K562 (cell line): ENCODE results near the gene NSMCE1. TPM values are rescaled to one million over a fixed set of nuclear protein-coding genes. Genes with fewer than 3 reads are reported as not detected.

ENCODE experiments used
- ATAC-seq: fragments of 200-7000 bp; cut with Tn5 transposase; 3 replicates; pipeline ENCODE4 v1.9.1; 2020; ENCODE audit warnings: moderate library complexity
- BruUV-seq: library from RNA; stranded (reverse); fragments of 400-500 nt; replicated peaks from 2 replicates; lab custom pipeline; 2021; lab: Mats Ljungman, UMichigan
- CTCF ChIA-PET: fragments of 300-600 bp; formaldehyde crosslinking; extraction: SDS; loops from one replicate; lab custom pipeline; 2021; ENCODE audit warnings: low intra/inter-chr PET ratio; lab: Yijun Ruan, JAX
- POLR2A ChIA-PET: fragments of 300-600, 350-650 bp; sonication (Branson Sonifier 250); formaldehyde crosslinking; extraction: SDS; loops from one replicate; lab custom pipeline; 2021; ENCODE audit warnings: antibody characterized with exemption, inconsistent platforms; lab: Yijun Ruan, JAX
- DNase-seq, 4 experiments: peaks; one replicate each; pipeline versions ENCODE4 v3.0.0 to v3.0.0-alpha.2; 2011 to 2018; ENCODE audit warnings: low spot score in 3 of 4, mixed read lengths in 3 of 4; ENCODE audit errors: extremely low read depth in 1 of 4
- FAIRE-seq: peaks from 2 replicates; lab custom pipeline; 2011; peaks lifted over from hg19 to GRCh38; lab: Jason Lieb, UNC
- H2AFZ ChIP-seq: 2 replicates; pipeline ENCODE4 v1.6.0; 2011; ENCODE audit warnings: low read depth, low read length, control low read depth, inconsistent platforms
- H3K27ac ChIP-seq: fragments of 200-600 bp; 3 replicates; pipeline ENCODE4 v1.8.0; 2011; ENCODE audit warnings: low read depth, mild to moderate bottlenecking, control low read depth, inconsistent platforms, low read length, moderate library complexity, mixed read lengths; ENCODE audit errors: extremely low read depth
- H3K27me3 ChIP-seq, 2 experiments: fragments of 300-600 bp in 1 of 2; 2 replicates in 1 of 2; 3 replicates in 1 of 2; pipeline versions ENCODE4 v1.6.0 to v1.8.0; 2011; ENCODE audit warnings: inconsistent platforms in 2 of 2, low read length in 2 of 2, mild to moderate bottlenecking in 1 of 2, mixed read lengths in 1 of 2, moderate library complexity in 1 of 2; ENCODE audit not compliant: control insufficient read depth in 2 of 2, insufficient read depth in 2 of 2
- H3K36me3 ChIP-seq: fragments of 300-600 bp; 3 replicates; pipeline ENCODE4 v1.8.0; 2011; ENCODE audit warnings: mild to moderate bottlenecking, low read length, inconsistent platforms; ENCODE audit not compliant: control insufficient read depth, insufficient read depth
- H3K4me1 ChIP-seq, 2 experiments: fragments of 200-600 bp in 1 of 2; replicated peaks in 1 of 2; 2 replicates in 1 of 2; 3 replicates in 1 of 2; pipeline versions ENCODE4 v1.5.1 to v1.8.0; 2011; ENCODE audit warnings: inconsistent platforms in 2 of 2, low read length in 2 of 2, mild to moderate bottlenecking in 1 of 2, mixed read lengths in 1 of 2, moderate library complexity in 1 of 2; ENCODE audit not compliant: control insufficient read depth in 2 of 2, insufficient read depth in 2 of 2
- H3K4me2 ChIP-seq: 2 replicates; pipeline ENCODE4 v1.6.1; 2011; ENCODE audit warnings: low read length, control low read depth, inconsistent platforms, mixed read lengths; ENCODE audit not compliant: insufficient read depth
- H3K4me3 ChIP-seq: fragments of 200-600 bp; sonication (generic), shearing (Covaris generic); 2 replicates; pipeline ENCODE4 v1.5.1; 2016; ENCODE audit warnings: control low read depth, inconsistent platforms
- H3K79me2 ChIP-seq: fragments of 200-600 bp; 3 replicates; pipeline ENCODE4 v1.8.0; 2011; ENCODE audit warnings: low read length, inconsistent platforms; ENCODE audit not compliant: control insufficient read depth, insufficient read depth
- H3K9ac ChIP-seq, 2 experiments: 2 replicates each; pipeline versions ENCODE4 v1.6.0 to v1.6.1; 2011; ENCODE audit warnings: low read depth in 2 of 2, low read length in 2 of 2, control low read depth in 1 of 2, inconsistent platforms in 1 of 2, mild to moderate bottlenecking in 1 of 2, mixed read lengths in 1 of 2; ENCODE audit not compliant: insufficient read depth in 1 of 2
- H3K9me1 ChIP-seq: one replicate; pipeline ENCODE4 v1.6.0; 2011; ENCODE audit warnings: inconsistent platforms, mild to moderate bottlenecking, low read length, moderate library complexity; ENCODE audit not compliant: control insufficient read depth, insufficient read depth
- H3K9me3 ChIP-seq: replicated peaks from 2 replicates; pipeline ENCODE4 v1.5.1; 2011; ENCODE audit warnings: low read depth, low read length, inconsistent platforms; ENCODE audit not compliant: control insufficient read depth, insufficient read depth
- H4K20me1 ChIP-seq: replicated peaks from 2 replicates; pipeline ENCODE4 v1.6.1; 2011; ENCODE audit warnings: low read length, inconsistent platforms, mixed read lengths; ENCODE audit not compliant: control insufficient read depth, insufficient read depth
- CREB1 ChIP-seq, 2 experiments: sonication (generic) in 1 of 2; formaldehyde crosslinking in 1 of 2; IDR thresholded peaks; 2 replicates each; pipeline versions ENCODE4 v1.6.1 to v1.8.0; 2012 to 2022; ENCODE audit warnings: inconsistent platforms in 1 of 2, mild to moderate bottlenecking in 1 of 2, missing genetic modification reagents in 1 of 2, moderate library complexity in 1 of 2
- HDAC1 ChIP-seq, 2 experiments: fragments of 450-650 bp; IDR thresholded peaks; 2 replicates each; pipeline ENCODE4 v1.6.1; 2016 to 2017; ENCODE audit warnings: inconsistent platforms in 1 of 2, mild to moderate bottlenecking in 1 of 2, moderate library complexity in 1 of 2
- MYNN ChIP-seq, 2 experiments: sonication (generic); formaldehyde crosslinking in 1 of 2; IDR thresholded peaks; 2 replicates each; pipeline versions ENCODE4 v1.5.0 to v1.6.1; 2016 to 2020; ENCODE audit warnings: antibody characterized with exemption in 1 of 2, missing genetic modification reagents in 1 of 2
- POLR2G ChIP-seq: fragments of 200-400 bp; formaldehyde crosslinking; IDR thresholded peaks from 2 replicates; pipeline ENCODE4 v1.6.1; 2017; ENCODE audit warnings: low read depth, mild to moderate bottlenecking, antibody characterized with exemption, low read length, moderate library complexity
- SIN3A ChIP-seq, 2 experiments: fragments of 150-350 bp in 1 of 2; IDR thresholded peaks; 2 replicates each; pipeline ENCODE4 v1.6.1; 2011 to 2016; ENCODE audit warnings: borderline replicate concordance in 2 of 2, low read depth in 2 of 2, low read length in 2 of 2, mild to moderate bottlenecking in 2 of 2, moderate library complexity in 2 of 2; ENCODE audit not compliant: control insufficient read depth in 1 of 2
- STAG1 ChIP-seq: sonication (generic); formaldehyde crosslinking; IDR thresholded peaks from 2 replicates; pipeline ENCODE4 v1.5.0; 2020; ENCODE audit warnings: missing genetic modification reagents, borderline replicate concordance
- TEAD4 ChIP-seq, 2 experiments: sonication (generic) in 1 of 2; formaldehyde crosslinking in 1 of 2; IDR thresholded peaks; 2 replicates each; pipeline versions ENCODE4 v1.6.1 to v1.8.0; 2012 to 2022; ENCODE audit warnings: borderline replicate concordance in 1 of 2, inconsistent platforms in 1 of 2, low read length in 1 of 2, mild to moderate bottlenecking in 1 of 2, missing genetic modification reagents in 1 of 2
- WGBS: fragments of 100-300 bp; shearing (Covaris generic); methylation state at CpG from one replicate; pipeline ENCODE4 v1.1.6; 2016; ENCODE audit warnings: low coverage, mixed read lengths; ENCODE audit not compliant: insufficient coverage; ENCODE audit errors: missing lambda C conversion rate; 5-methylcytosine and 5-hydroxymethylcytosine counted together
- in situ Hi-C: fragments of 300-500 bp; cut with MboI; formaldehyde crosslinking; loops from 4 replicates; pipeline ENCODE4 v1.15.0; 2018; ENCODE audit warnings: inconsistent platforms, mixed read lengths
- intact Hi-C: fragments of 100-400 bp; cut with micrococcal nuclease; formaldehyde crosslinking; loops from 2 replicates; pipeline ENCODE4 v1.14.2; 2022
- polyA plus RNA-seq, 8 experiments: library from polyadenylated mRNA; depleted of rRNA in 4 of 8; stranded (reverse) in 5 of 8; unstranded in 3 of 8; fragments of >200 nt; fragmentation: Nextera tagmentation in 2 of 8; fragmentation: Illumina TruSeq in 1 of 8; extraction: Ambion mirVana in 2 of 8; extraction: Trizol in 1 of 8; gene quantifications; 2 replicates each; pipeline versions ENCODE4 v1.2.1 to v1.2.3, GENCODE V29; 2011 to 2014; ENCODE audit warnings: inconsistent platforms in 1 of 8, missing spikeins in 1 of 8
- total RNA-seq, 7 experiments: library from RNA; depleted of rRNA in 6 of 7; stranded (reverse); fragments of >200 nt in 6 of 7; fragmentation: Illumina TruSeq in 2 of 7; extraction: Trizol in 2 of 7; gene quantifications; 2 replicates each; pipeline versions ENCODE4 v1.2.1 to v1.2.3, GENCODE V29; 2011 to 2021; ENCODE audit warnings: low replicate concordance in 1 of 7

Gene NSMCE1
- total and polyA plus RNA-seq, 9 of the 15 experiments (the other 6 are each of a cell fraction or from before 2014, with no cell fraction given), result 52.1 to 163 (median 61.5) TPM

DNA sequence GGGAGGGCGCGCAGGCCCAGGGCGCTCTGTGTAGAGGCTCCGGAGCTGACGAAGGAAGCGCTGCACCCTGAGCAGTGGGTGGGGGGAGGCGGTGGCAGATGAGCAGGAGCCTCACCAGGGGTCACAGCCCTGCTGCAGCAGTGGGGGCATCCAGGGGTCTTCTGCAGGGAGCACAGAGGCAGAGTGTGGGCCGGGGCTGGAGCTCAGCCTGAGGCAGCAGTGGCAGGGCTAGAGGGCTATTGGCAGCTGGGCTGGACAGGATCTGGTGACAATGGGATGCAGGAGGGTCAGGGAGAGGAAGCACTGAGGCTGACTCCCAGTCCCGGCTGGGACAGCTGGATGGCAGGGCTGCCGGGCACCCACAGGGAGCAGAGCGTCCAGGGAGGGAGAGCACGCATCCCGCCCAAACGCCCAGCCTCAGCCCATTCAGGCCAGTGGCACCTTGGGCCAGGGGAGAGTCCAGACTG lies 44.3 kb downstream of the NSMCE1 start:
- CTCF ChIA-PET, result no interaction called here
- no peak overlapping the region; a peak in 1 of 4 replicates for H3K9ac ChIP-seq

DNA sequence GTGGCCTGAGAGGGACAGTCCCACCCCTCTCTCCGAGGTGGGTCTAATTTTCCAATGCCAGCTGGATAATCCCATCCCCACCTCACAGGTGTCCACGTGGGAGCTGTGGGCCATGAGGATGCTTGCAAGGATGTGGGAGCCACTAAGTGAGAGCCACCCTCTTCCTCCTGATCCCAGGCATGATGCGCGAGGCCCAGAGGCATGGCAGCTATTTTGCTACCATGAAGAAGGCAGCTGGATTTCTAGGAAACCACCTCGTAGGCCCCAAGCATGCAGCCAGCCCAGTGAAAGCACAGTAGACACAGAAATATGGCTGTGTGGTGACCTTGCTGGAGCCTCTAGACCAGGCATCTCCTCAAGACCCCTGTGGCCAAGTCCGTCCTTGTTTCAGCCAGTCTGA lies 44.9 kb downstream of the NSMCE1 start:
- TF ChIP-seq TEAD4 (IDR thresholded peaks at IDR 0.05; ENCODE audit: low read length), result no peak
- TF ChIP-seq TEAD4 (CRISPR knock-in tag; IDR thresholded peaks at IDR 0.05; ENCODE audit: borderline replicate concordance), result no peak
- no peak for TF ChIP-seq STAG1 (CRISPR knock-in tag)
- no peak for TF ChIP-seq HDAC1 (IDR thresholded peaks at IDR 0.05)
- no peak for TF ChIP-seq CREB1 (IDR thresholded peaks at IDR 0.05)
- no peak for TF ChIP-seq CREB1 (CRISPR knock-in tag; IDR thresholded peaks at IDR 0.05)
- no peak for TF ChIP-seq MYNN (IDR thresholded peaks at IDR 0.05)
- no peak for TF ChIP-seq MYNN (CRISPR knock-in tag; IDR thresholded peaks at IDR 0.05)
- intact Hi-C loops, result no loop called here
- ATAC-seq, result no peak
- Histone ChIP-seq H3K79me2 (no peaks in the 10 kb centered on the region), H3K27ac (no peak overlapping the region), H2AFZ (no peak overlapping the region), H3K4me2 (no peak overlapping the region), H3K9me3 (no peaks in the 10 kb centered on the region), H3K9me1 (no peaks in the 10 kb centered on the region), H4K20me1 (no peaks in the 10 kb centered on the region), H3K27me3 (no peaks in the 10 kb centered on the region), H3K36me3 (peaks cover 9% of the 10 kb centered on the region; the same call in 2 of the 3 replicates), H3K9ac (no peak overlapping the region), H3K4me3 (no peak overlapping the region), H3K4me1 (peaks cover 0 to 21% of the 10 kb centered on the region in 2 experiments; a peak in 2 of 5 replicates)
- 76% methylated on average over 6 of the region's 6 CpGs for WGBS
- DNase-seq, result no peak
- ChIA-PET POLR2A (interaction anchor here (1.2 kb wide), 1 partner anchor 19 kb away, joined by 4 read pairs; no protein-coding TSS in a partner anchor), CTCF (no interaction called here)
- in situ Hi-C loops, result no loop called here
- no peak for FAIRE-seq
- BruUV-seq, result no TSS peak

More for the DNA sequence above, 44.3 kb downstream of the NSMCE1 start:
- H3K4me2 ChIP-seq, result no peak overlapping the region
- H3K9me3 ChIP-seq, result no peaks in the 10 kb centered on the region
- no peak overlapping the region for H2AFZ ChIP-seq
- H3K9me1 ChIP-seq, result no peaks in the 10 kb centered on the region
- no peak overlapping the region for H3K27ac ChIP-seq
- in situ Hi-C loops, result no loop called here
- BruUV-seq, result no TSS peak
- ATAC-seq, result no peak
- DNase-seq, result no peak
- POLR2A ChIA-PET, result interaction anchor here (0.8 to 2.4 kb wide), 5 partner anchors 11 to 25 kb away, joined by 3 to 8 read pairs (median 5); no protein-coding TSS in a partner anchor
- H3K27me3 ChIP-seq, result no peaks in the 10 kb centered on the region
- peaks cover 6% of the 10 kb centered on the region; the same call in 2 of the 3 replicates for H3K36me3 ChIP-seq
- H4K20me1 ChIP-seq, result no peaks in the 10 kb centered on the region
- no peak overlapping the region for H3K4me3 ChIP-seq
- TF ChIP-seq SIN3A (IDR thresholded peaks at IDR 0.05; ENCODE audit: borderline replicate concordance in 2 of 2, control insufficient read depth in 1 of 2, low read depth in 2 of 2, low read length in 2 of 2) (no peak), POLR2G (peak; percentile 62)
- no peaks in the 10 kb centered on the region for H3K79me2 ChIP-seq
- intact Hi-C loops, result no loop called here
- WGBS, result 78% methylated on average over 13 of the region's 14 CpGs
- H3K4me1 ChIP-seq, result peaks cover 0 to 27% of the 10 kb centered on the region in 2 experiments; a peak in 3 of 5 replicates
- FAIRE-seq, result no peak
